ENCODE measurements around the gene GNAS. TPM values are rescaled to one million over a fixed set of nuclear protein-coding genes. Genes with fewer than 3 reads are reported as not detected.
A peak's percentile ranks its signal among the peaks of the same experiment; 100 is the strongest.

GNAS gene
- total RNA-seq, 1 donor from 2014 or later = 2,003 TPM

- H3K4me1 ChIP-seq (ENCODE audit: insufficient read depth, low read length) = peaks cover 12% of the 10 kb centered on the region
- no peaks in the 10 kb centered on the region for H3K9me3 ChIP-seq (ENCODE audit: insufficient read depth, low read depth, low read length)
- FAIRE-seq = no peak
- H3K4me2 ChIP-seq (ENCODE audit: low read length) = peak overlapping the region; percentile 57
- no peaks in the 10 kb centered on the region for H3K27me3 ChIP-seq (ENCODE audit: insufficient read depth, low read length)
- no peak overlapping the region for H3K4me3 ChIP-seq (ENCODE audit: insufficient read depth, low read depth, low read length)
- H3K27me3 Mint-ChIP-seq (ENCODE audit: low read depth, unreplicated experiment) = no peaks in the 10 kb centered on the region
- no peaks in the 10 kb centered on the region for H3K9me3 Mint-ChIP-seq (ENCODE audit: unreplicated experiment)
- H3K36me3 ChIP-seq (ENCODE audit: insufficient read depth, low read length) = no peaks in the 10 kb centered on the region
- peak overlapping the region; percentile 43 for H2AFZ ChIP-seq (ENCODE audit: low read depth, low read length)
- H4K20me1 ChIP-seq (ENCODE audit: insufficient read depth, low read length) = no peaks in the 10 kb centered on the region
- no peaks in the 10 kb centered on the region for H3K36me3 Mint-ChIP-seq (ENCODE audit: low read depth, unreplicated experiment)
- H3K27ac Mint-ChIP-seq (ENCODE audit: unreplicated experiment) = peak overlapping the region; percentile 88
- no peaks in the 10 kb centered on the region for H3K79me2 ChIP-seq (ENCODE audit: insufficient read depth, low read length)
- H3K27ac ChIP-seq (ENCODE audit: low read depth, low read length) = no peak overlapping the region
- H3K9ac ChIP-seq (ENCODE audit: low read length) = peak overlapping the region; percentile 12
- DNase-seq (ENCODE audit: low read depth) = peak; percentile 65
- H3K4me1 Mint-ChIP-seq (ENCODE audit: low read depth, unreplicated experiment) = peaks cover 13% of the 10 kb centered on the region
- TF ChIP-seq EZH2 (IDR thresholded peaks at IDR 0.05; ENCODE audit: insufficient read depth, low read length) (no peak), CTCF (IDR thresholded peaks at IDR 0.05; ENCODE audit: insufficient read depth, low read depth, low read length) (no peak)
- H3K4me3 Mint-ChIP-seq (ENCODE audit: unreplicated experiment) = peak overlapping the region; percentile 10
These were observed 30.8 kb downstream of the GNAS start for GRCh38 chr20:58883241-58883691.

GRCh38 chr20:58884966-58885365, 32.5 kb downstream of the GNAS start:
- no peaks in the 10 kb centered on the region for H3K36me3 Mint-ChIP-seq (ENCODE audit: low read depth, unreplicated experiment)
- TF ChIP-seq EZH2 (IDR thresholded peaks at IDR 0.05; ENCODE audit: insufficient read depth, low read length) (no peak), CTCF (IDR thresholded peaks at IDR 0.05; ENCODE audit: insufficient read depth, low read depth, low read length) (no peak)
- peaks cover 12% of the 10 kb centered on the region for H3K4me1 ChIP-seq (ENCODE audit: insufficient read depth, low read length)

GRCh38 chr20:58886546-58886945, 34.0 kb downstream of the GNAS start:
- no peak overlapping the region for H3K9ac ChIP-seq (ENCODE audit: low read length)
- H3K27ac ChIP-seq (ENCODE audit: low read depth, low read length) = no peak overlapping the region
- H3K27me3 ChIP-seq (ENCODE audit: insufficient read depth, low read length) = no peaks in the 10 kb centered on the region
- no peaks in the 10 kb centered on the region for H3K9me3 ChIP-seq (ENCODE audit: insufficient read depth, low read depth, low read length)
- H3K4me3 Mint-ChIP-seq (ENCODE audit: unreplicated experiment) = no peak overlapping the region
- TF ChIP-seq EZH2 (IDR thresholded peaks at IDR 0.05; ENCODE audit: insufficient read depth, low read length) (no peak), CTCF (IDR thresholded peaks at IDR 0.05; ENCODE audit: insufficient read depth, low read depth, low read length) (no peak)
- H3K36me3 Mint-ChIP-seq (ENCODE audit: low read depth, unreplicated experiment) = no peaks in the 10 kb centered on the region
- no peaks in the 10 kb centered on the region for H4K20me1 ChIP-seq (ENCODE audit: insufficient read depth, low read length)
- H3K27ac Mint-ChIP-seq (ENCODE audit: unreplicated experiment) = no peak overlapping the region
- no peak overlapping the region for H2AFZ ChIP-seq (ENCODE audit: low read depth, low read length)
- no peak overlapping the region for H3K4me2 ChIP-seq (ENCODE audit: low read length)
- peaks cover 12% of the 10 kb centered on the region for H3K4me1 ChIP-seq (ENCODE audit: insufficient read depth, low read length)
- FAIRE-seq (no peak), DNase-seq (ENCODE audit: low read depth) (no peak)
- H3K9me3 Mint-ChIP-seq (ENCODE audit: unreplicated experiment) = no peaks in the 10 kb centered on the region
- no peaks in the 10 kb centered on the region for H3K79me2 ChIP-seq (ENCODE audit: insufficient read depth, low read length)
- peaks cover 12% of the 10 kb centered on the region for H3K4me1 Mint-ChIP-seq (ENCODE audit: low read depth, unreplicated experiment)
- no peaks in the 10 kb centered on the region for H3K36me3 ChIP-seq (ENCODE audit: insufficient read depth, low read length)
- no peaks in the 10 kb centered on the region for H3K27me3 Mint-ChIP-seq (ENCODE audit: low read depth, unreplicated experiment)
- H3K4me3 ChIP-seq (ENCODE audit: insufficient read depth, low read depth, low read length) = no peak overlapping the region

More at GRCh38 chr20:58884966-58885365, 32.5 kb downstream of the GNAS start:
- H3K4me3 ChIP-seq (ENCODE audit: insufficient read depth, low read depth, low read length) = no peak overlapping the region
- no peaks in the 10 kb centered on the region for H3K36me3 ChIP-seq (ENCODE audit: insufficient read depth, low read length)
- no peaks in the 10 kb centered on the region for H3K27me3 ChIP-seq (ENCODE audit: insufficient read depth, low read length)
- no peaks in the 10 kb centered on the region for H3K9me3 Mint-ChIP-seq (ENCODE audit: unreplicated experiment)
- no peaks in the 10 kb centered on the region for H4K20me1 ChIP-seq (ENCODE audit: insufficient read depth, low read length)
- H3K9ac ChIP-seq (ENCODE audit: low read length) = no peak overlapping the region
- H3K27ac ChIP-seq (ENCODE audit: low read depth, low read length) = no peak overlapping the region
- H3K9me3 ChIP-seq (ENCODE audit: insufficient read depth, low read depth, low read length) = no peaks in the 10 kb centered on the region
- H2AFZ ChIP-seq (ENCODE audit: low read depth, low read length) = no peak overlapping the region
- no peak overlapping the region for H3K4me3 Mint-ChIP-seq (ENCODE audit: unreplicated experiment)
- no peak for DNase-seq (ENCODE audit: low read depth)
- FAIRE-seq = no peak
- no peak overlapping the region for H3K27ac Mint-ChIP-seq (ENCODE audit: unreplicated experiment)
- peaks cover 12% of the 10 kb centered on the region for H3K4me1 Mint-ChIP-seq (ENCODE audit: low read depth, unreplicated experiment)
- no peaks in the 10 kb centered on the region for H3K27me3 Mint-ChIP-seq (ENCODE audit: low read depth, unreplicated experiment)
- H3K4me2 ChIP-seq (ENCODE audit: low read length) = no peak overlapping the region
- no peaks in the 10 kb centered on the region for H3K79me2 ChIP-seq (ENCODE audit: insufficient read depth, low read length)
